T-helper 1 cell treated with Interleukin-12 subunit alpha and Interleukin-12 subunit beta and Interleukin-4 antibody, amounts not matched to agents 30 μg/mL and 1 μg/mL, for 36 hours (primary cell): ENCODE results near the gene FANCC.

Source experiments
- H3K27ac Mint-ChIP-seq: one replicate; pipeline ENCODE4 v1.8.0; 2021; ENCODE audit warnings: mild to moderate bottlenecking, mixed read lengths
- H3K27me3 Mint-ChIP-seq: one replicate; pipeline ENCODE4 v1.8.0; 2021; ENCODE audit warnings: low read depth, mixed read lengths
- H3K36me3 Mint-ChIP-seq: one replicate; pipeline ENCODE4 v1.8.0; 2021; ENCODE audit warnings: low read depth, mixed read lengths
- H3K4me1 Mint-ChIP-seq: one replicate; pipeline ENCODE4 v1.8.0; 2021; ENCODE audit warnings: low read depth, mixed read lengths
- H3K4me3 Mint-ChIP-seq: one replicate; pipeline ENCODE4 v1.8.0; 2021; ENCODE audit warnings: mild to moderate bottlenecking, moderate library complexity, mixed read lengths
- H3K9me3 Mint-ChIP-seq: one replicate; pipeline ENCODE4 v1.8.0; 2021; ENCODE audit warnings: mixed read lengths

Gene FANCC

DNA sequence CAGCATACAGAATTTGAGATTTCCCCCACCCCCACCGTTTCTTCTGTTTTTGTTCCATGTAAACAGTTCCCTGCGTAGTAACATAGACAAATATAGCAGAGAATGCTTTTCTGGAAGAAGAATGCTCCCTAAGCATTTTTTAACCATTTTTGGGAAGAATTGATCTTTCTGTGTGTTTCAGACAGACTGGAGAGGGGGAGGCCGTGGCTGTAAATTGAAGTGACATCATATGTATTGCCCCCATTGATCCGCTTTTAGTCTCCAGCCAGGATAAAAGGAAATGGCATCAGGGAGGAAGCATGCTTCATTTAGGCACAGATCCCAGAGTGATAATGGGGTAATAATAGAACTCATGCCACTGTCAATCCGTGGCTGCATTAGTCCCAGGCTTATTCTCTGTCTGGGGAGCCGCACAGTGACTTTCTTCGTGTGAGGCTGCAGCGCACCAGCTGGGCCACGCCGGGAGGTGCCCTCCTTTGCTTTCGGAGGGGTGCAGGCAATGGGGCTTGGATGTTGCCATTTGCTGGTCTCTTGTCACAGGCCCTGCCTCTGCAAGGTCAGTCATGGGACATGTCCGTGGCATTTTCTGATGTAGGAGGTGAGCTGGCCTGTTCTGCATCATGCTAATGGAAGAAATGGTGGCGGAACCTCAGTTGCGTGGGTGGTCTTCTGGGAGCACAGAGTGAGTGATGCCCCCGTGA lies 261.5 kb downstream of the FANCC start:
- Mint-ChIP-seq H3K36me3 (peaks cover 2% of the 10 kb centered on the region), H3K9me3 (no peaks in the 10 kb centered on the region), H3K4me3 (no peak overlapping the region), H3K4me1 (peaks cover 2% of the 10 kb centered on the region), H3K27me3 (no peaks in the 10 kb centered on the region), H3K27ac (no peak overlapping the region)

DNA sequence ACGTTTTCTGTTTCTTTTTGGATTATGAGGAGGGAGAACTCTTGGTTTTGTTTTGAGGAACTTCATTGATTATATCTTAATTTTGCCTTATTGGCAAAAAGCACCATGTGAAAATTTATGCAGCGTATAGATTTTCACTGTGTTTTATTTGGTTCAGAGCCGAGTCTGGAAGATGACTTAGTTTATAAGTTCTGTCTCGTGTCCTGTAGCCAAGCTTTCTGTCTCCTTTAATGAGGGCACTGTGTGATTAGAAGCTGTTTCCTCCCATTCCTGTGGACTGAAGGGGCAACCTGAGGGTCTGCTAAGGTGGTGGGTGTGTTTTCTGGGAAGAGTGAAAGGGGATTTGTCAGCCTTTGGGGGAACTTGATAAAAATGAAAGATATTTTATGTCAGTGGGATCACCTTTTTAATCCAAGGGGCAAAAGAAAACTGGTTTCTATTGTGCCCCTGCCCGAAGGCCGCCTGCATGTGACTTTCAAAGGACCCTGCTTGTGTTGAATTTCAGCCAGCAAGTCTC lies 262.1 kb downstream of the FANCC start:
- Mint-ChIP-seq H3K36me3 (no peaks in the 10 kb centered on the region), H3K27ac (no peak overlapping the region), H3K27me3 (peaks cover 4% of the 10 kb centered on the region), H3K9me3 (no peaks in the 10 kb centered on the region), H3K4me1 (peaks cover 2% of the 10 kb centered on the region), H3K4me3 (no peak overlapping the region)

DNA sequence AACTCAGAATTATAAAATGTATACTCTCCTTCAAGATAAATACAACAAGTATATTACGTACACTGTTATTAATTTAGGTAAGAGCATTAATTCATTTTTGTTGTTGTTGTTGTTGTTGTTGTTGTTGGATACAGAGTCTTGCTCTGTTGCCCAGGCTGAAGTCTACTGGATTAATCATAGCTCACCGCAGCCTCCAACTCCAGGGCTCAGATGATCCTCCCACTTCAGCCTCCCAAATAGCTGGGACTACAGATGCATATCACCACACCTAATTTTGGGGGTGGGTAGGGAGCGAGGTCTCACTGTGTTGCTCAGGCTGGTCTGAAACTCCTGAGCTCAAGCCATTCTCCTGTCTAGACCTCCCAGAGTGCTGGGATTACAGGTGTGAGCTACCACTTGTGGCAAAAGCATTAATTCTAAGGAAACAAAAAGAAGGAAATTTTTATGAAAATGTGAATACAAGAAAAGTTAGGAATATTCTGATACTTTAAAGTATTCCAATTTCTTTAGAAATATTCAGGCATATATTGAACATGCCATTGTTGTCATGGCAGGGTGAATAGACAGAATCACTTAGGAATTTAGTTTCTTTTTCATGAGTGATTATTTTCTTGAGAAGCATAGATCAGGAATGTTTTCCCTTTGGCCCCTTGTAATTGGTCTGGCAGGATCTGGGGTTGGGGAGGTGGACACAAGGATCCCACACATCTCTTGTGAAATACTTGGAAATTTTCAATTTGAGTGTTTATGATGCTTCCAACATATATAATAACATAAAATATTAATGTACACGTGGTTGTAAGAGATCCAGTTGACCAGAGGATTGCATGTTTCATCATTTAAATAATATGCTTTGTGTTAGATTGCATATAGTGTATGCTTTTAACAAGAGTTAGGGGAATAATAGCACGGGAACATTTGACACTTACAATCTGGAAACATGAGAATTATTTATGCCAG lies 263.6 kb downstream of the FANCC start:
- no peak overlapping the region for H3K4me3 Mint-ChIP-seq
- H3K9me3 Mint-ChIP-seq: no peaks in the 10 kb centered on the region
- H3K4me1 Mint-ChIP-seq: peaks cover 6% of the 10 kb centered on the region

DNA sequence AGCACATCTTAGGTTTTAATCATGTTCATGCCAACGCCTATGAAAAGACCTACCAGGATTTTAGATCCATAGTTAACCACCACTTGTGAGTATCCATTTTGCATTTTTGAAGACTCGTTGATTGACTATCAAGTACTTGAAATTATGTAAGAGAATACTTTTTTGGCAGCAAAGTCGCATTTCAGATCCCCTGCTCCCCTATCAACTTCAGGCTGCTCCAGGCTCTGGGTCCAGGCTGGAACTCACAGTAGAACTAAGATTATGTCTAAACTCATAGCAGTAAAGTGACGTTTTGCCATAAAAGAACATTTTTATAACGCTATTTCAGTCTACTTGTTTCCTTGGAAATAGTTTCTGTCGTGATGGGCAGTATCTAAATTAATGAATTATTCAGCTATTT lies 267.7 kb downstream of the FANCC start:
- H3K36me3 Mint-ChIP-seq: no peaks in the 10 kb centered on the region
- H3K27ac Mint-ChIP-seq: no peak overlapping the region
- H3K9me3 Mint-ChIP-seq: no peaks in the 10 kb centered on the region
- peaks cover 41% of the 10 kb centered on the region for H3K27me3 Mint-ChIP-seq
- H3K4me1 Mint-ChIP-seq: peaks cover 12% of the 10 kb centered on the region
- H3K4me3 Mint-ChIP-seq: no peak overlapping the region

More for the DNA sequence above, 263.6 kb downstream of the FANCC start:
- peaks cover 18% of the 10 kb centered on the region for H3K27me3 Mint-ChIP-seq
- H3K27ac Mint-ChIP-seq: no peak overlapping the region
- H3K36me3 Mint-ChIP-seq: no peaks in the 10 kb centered on the region
